ENCODE data around the gene ELAVL2. TPM values are rescaled to one million over a fixed set of nuclear protein-coding genes. Genes with fewer than 3 reads are reported as not detected.

ELAVL2 gene
- total RNA-seq, 1 experiment from 2014 or later, result not detected

DNA sequence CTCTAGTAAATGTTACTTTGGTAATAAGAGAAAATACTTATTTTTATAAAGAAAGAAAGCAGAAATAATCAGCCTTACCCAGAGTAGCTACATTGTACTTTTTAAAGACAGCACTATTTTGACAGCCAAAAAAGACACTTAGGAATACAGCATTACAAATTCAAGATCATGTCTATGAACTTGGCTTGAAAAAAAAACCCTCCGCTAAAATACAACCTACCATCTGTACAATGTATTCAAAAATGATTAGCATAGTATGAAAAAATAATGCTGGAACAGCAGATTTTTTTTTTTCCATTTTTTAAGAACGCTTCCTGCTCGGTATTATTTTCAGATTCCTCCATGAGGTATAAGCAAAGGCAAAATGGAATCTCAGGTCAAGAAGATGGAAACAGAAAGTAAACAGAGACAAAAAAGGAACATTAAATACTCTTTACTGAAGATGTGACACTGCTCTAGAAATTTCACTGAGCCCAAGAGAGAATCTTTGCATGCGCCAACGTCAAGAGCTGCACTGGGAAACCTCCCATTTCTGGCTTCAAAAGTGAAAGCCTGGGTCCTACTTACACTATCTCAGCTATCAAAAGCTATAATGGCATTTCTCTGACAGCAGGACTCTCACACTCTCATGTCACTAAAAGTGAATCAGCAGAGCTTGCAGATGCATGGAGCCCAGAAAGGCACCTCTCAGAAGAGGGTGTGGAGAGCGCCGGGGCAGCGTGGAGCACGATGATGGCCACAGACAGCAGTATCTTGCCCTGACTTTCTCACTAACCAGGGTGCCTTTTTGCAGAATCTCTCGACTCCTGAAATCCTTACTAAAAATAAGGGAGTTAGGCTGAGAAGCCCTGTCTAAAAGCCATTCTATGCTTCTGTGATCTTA lies 167.4 kb downstream of the ELAVL2 start:
- TF ChIP-seq, protein P1, sequence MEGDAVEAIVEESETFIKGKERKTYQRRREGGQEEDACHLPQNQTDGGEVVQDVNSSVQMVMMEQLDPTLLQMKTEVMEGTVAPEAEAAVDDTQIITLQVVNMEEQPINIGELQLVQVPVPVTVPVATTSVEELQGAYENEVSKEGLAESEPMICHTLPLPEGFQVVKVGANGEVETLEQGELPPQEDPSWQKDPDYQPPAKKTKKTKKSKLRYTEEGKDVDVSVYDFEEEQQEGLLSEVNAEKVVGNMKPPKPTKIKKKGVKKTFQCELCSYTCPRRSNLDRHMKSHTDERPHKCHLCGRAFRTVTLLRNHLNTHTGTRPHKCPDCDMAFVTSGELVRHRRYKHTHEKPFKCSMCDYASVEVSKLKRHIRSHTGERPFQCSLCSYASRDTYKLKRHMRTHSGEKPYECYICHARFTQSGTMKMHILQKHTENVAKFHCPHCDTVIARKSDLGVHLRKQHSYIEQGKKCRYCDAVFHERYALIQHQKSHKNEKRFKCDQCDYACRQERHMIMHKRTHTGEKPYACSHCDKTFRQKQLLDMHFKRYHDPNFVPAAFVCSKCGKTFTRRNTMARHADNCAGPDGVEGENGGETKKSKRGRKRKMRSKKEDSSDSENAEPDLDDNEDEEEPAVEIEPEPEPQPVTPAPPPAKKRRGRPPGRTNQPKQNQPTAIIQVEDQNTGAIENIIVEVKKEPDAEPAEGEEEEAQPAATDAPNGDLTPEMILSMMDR (conservative IDR thresholded peaks at IDR 0.05), result no peak
- TF ChIP-seq EZH2 (IDR thresholded peaks at IDR 0.05; ENCODE audit: low read depth), result no peak
- Histone ChIP-seq H3K79me2 (ENCODE audit: low read depth) (no peaks in the 10 kb centered on the region), H3K4me1 (replicated peaks; ENCODE audit: insufficient read depth) (no peaks in the 10 kb centered on the region), H3K36me3 (ENCODE audit: low read depth) (no peaks in the 10 kb centered on the region), H3K4me2 (no peak overlapping the region), H3K9me2 (ENCODE audit: insufficient read depth) (no peaks in the 10 kb centered on the region), H2AFZ (no peak overlapping the region), H3K27ac (no peak overlapping the region), H4K20me1 (ENCODE audit: insufficient read depth) (no peaks in the 10 kb centered on the region), H3K4me3 (no peak overlapping the region), H3K9me3 (ENCODE audit: insufficient read depth, low read depth) (no peaks in the 10 kb centered on the region), H3K27me3 (ENCODE audit: insufficient read depth, low read depth) (no peaks in the 10 kb centered on the region), H3F3A (ENCODE audit: insufficient read depth, low read depth) (no peaks in the 10 kb centered on the region)
- DNase-seq, result no peak
- CTCF ChIA-PET, result no interaction called here
- BruUV-seq (replicated peaks), result no TSS peak
- POLR2A ChIA-PET (ENCODE audit: unreplicated experiment), result no interaction called here
- intact Hi-C loops (cut with micrococcal nuclease; ENCODE audit: unreplicated experiment), result no loop called here

DNA sequence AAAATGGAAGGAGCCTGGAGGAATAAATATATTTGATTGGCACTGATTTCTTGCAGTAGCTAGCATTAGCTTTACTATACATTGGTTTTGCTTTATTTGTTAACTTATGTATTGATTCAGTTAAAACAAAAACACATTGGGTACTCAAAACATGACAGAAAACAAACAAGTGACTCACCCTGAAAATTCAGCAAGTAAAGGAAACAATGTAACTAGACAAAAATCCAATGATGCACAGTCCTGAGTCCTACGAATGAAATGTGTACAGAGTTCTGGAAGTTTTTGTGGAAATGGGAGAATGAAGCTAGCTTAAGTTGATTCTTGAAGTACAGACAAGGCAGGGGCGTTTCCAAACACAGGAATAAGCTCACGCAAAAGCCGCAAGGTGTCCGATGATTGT lies 175.0 kb downstream of the ELAVL2 start:
- Histone ChIP-seq H3F3A (ENCODE audit: insufficient read depth, low read depth) (no peaks in the 10 kb centered on the region), H3K27ac (no peak overlapping the region), H3K4me2 (no peak overlapping the region), H3K79me2 (ENCODE audit: low read depth) (no peaks in the 10 kb centered on the region), H3K9me2 (ENCODE audit: insufficient read depth) (no peaks in the 10 kb centered on the region), H3K27me3 (ENCODE audit: insufficient read depth, low read depth) (no peaks in the 10 kb centered on the region), H3K36me3 (ENCODE audit: low read depth) (no peaks in the 10 kb centered on the region), H4K20me1 (ENCODE audit: insufficient read depth) (no peaks in the 10 kb centered on the region), H3K9me3 (ENCODE audit: insufficient read depth, low read depth) (no peaks in the 10 kb centered on the region), H2AFZ (no peak overlapping the region), H3K4me1 (replicated peaks; ENCODE audit: insufficient read depth) (no peaks in the 10 kb centered on the region), H3K4me3 (no peak overlapping the region)
- ChIA-PET POLR2A (ENCODE audit: unreplicated experiment) (no interaction called here), CTCF (no interaction called here)
- BruUV-seq (replicated peaks), result no TSS peak
- no peak for TF ChIP-seq EZH2 (IDR thresholded peaks at IDR 0.05; ENCODE audit: low read depth)
- TF ChIP-seq, protein P1 (conservative IDR thresholded peaks at IDR 0.05), result no peak
- DNase-seq, result no peak
- intact Hi-C loops (cut with micrococcal nuclease; ENCODE audit: unreplicated experiment), result no loop called here

DNA sequence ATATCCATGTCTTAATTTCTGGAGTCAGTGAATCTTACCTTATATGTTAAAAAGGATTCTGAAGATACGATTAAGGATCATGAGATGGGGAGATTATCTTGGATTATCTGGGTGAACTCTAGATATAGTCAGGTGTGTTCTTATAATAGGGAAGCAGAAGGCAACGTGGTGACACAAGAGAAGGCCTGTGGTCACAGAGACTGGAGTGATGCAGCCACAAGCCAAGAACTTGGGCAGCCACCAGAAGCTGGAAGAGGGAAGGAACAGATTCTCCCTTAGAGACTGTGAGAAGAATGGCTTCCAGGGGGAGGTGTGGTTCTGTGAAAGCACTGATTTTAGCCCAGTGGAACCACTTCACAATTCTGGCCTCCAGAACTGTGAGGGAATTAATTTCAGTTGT lies 177.4 kb downstream of the ELAVL2 start:
- H3K27ac ChIP-seq, result no peak overlapping the region
- H3K9me3 ChIP-seq (ENCODE audit: insufficient read depth, low read depth), result no peaks in the 10 kb centered on the region; the same call in 1 of the 2 replicates
- H4K20me1 ChIP-seq (ENCODE audit: insufficient read depth), result no peaks in the 10 kb centered on the region
- BruUV-seq (replicated peaks), result no TSS peak
- H3K4me2 ChIP-seq, result no peak overlapping the region
- H3K79me2 ChIP-seq (ENCODE audit: low read depth), result no peaks in the 10 kb centered on the region
- no peak for DNase-seq
- no peak overlapping the region for H2AFZ ChIP-seq
- H3K4me3 ChIP-seq, result no peak overlapping the region
- no peaks in the 10 kb centered on the region for H3F3A ChIP-seq (ENCODE audit: insufficient read depth, low read depth)
- no peak for TF ChIP-seq EZH2 (IDR thresholded peaks at IDR 0.05; ENCODE audit: low read depth)
- TF ChIP-seq, protein P1 (conservative IDR thresholded peaks at IDR 0.05), result no peak
- ChIA-PET POLR2A (ENCODE audit: unreplicated experiment) (no interaction called here), CTCF (no interaction called here)
- H3K36me3 ChIP-seq (ENCODE audit: low read depth), result no peaks in the 10 kb centered on the region
- no peaks in the 10 kb centered on the region for H3K9me2 ChIP-seq (ENCODE audit: insufficient read depth)
- H3K4me1 ChIP-seq (replicated peaks; ENCODE audit: insufficient read depth), result no peaks in the 10 kb centered on the region
- intact Hi-C loops (cut with micrococcal nuclease; ENCODE audit: unreplicated experiment), result no loop called here
- H3K27me3 ChIP-seq (ENCODE audit: insufficient read depth, low read depth), result no peaks in the 10 kb centered on the region
